Right atrium auricular region (tissue), 2 donors: ENCODE data around the gene YAP1. TPM values are rescaled to one million over a fixed set of nuclear protein-coding genes. Genes with fewer than 3 reads are reported as not detected.

Experiments
- DNase-seq: peaks from one replicate; pipeline ENCODE4 v3.0.0-alpha.2; 2019; ENCODE audit warnings: low spot score
- H3K27ac ChIP-seq, 2 donors: fragments of 200-600 bp; sonication (generic); 1 replicate in 1 of 2; 2 replicates in 1 of 2; pipeline ENCODE4 v1.5.1; 2016 to 2019
- H3K27me3 ChIP-seq, 2 donors: fragments of 200-600 bp; sonication (generic); one replicate each; pipeline versions ENCODE4 v1.5.1 to v1.6.0; 2017 to 2019
- H3K36me3 ChIP-seq: fragments of 200-600 bp; sonication (generic); one replicate; pipeline ENCODE4 v1.5.1; 2016
- H3K4me1 ChIP-seq, 2 donors: fragments of 200-600 bp; sonication (generic); one replicate each; pipeline versions ENCODE4 v1.5.1 to v1.6.0; 2017 to 2019
- H3K4me3 ChIP-seq, 2 donors: fragments of 200-600 bp; sonication (generic); 1 replicate in 1 of 2; 2 replicates in 1 of 2; pipeline ENCODE4 v1.5.1; 2017 to 2019; ENCODE audit warnings: mild to moderate bottlenecking in 1 of 2, moderate library complexity in 1 of 2
- H3K9me3 ChIP-seq, 2 donors: fragments of 200-600 bp; sonication (generic); one replicate each; pipeline ENCODE4 v1.5.1; 2019
- CTCF ChIP-seq, 2 donors: fragments of 200-600 bp; sonication (generic); IDR thresholded peaks; one replicate each; pipeline ENCODE4 v1.5.1; 2019; ENCODE audit warnings: antibody characterized with exemption in 2 of 2
- total RNA-seq, 2 donors: library from RNA; depleted of rRNA; stranded (reverse); fragments of >200 nt; gene quantifications; one replicate each; pipeline ENCODE4 v1.1.0, GENCODE V29; 2016

Gene YAP1
- total RNA-seq, 2 donors from 2014 or later, result 85.0 to 135 TPM

- no peak overlapping the region for H3K27ac ChIP-seq
- no peaks in the 10 kb centered on the region for H3K27me3 ChIP-seq
- peaks cover 0 to 6% of the 10 kb centered on the region in 2 donors for H3K4me1 ChIP-seq
- DNase-seq, result no peak
- no peak for TF ChIP-seq CTCF (IDR thresholded peaks at IDR 0.05)
- H3K36me3 ChIP-seq, result peaks cover 45% of the 10 kb centered on the region
- no peak overlapping the region for H3K4me3 ChIP-seq
- no peaks in the 10 kb centered on the region for H3K9me3 ChIP-seq
Observed at GRCh38 chr11:102229510-102230123, 119.4 kb downstream of the YAP1 start.

GRCh38 chr11:102230186-102230585 is 119.9 kb downstream of the YAP1 start:
- DNase-seq, result no peak
- Histone ChIP-seq H3K27ac (no peak overlapping the region), H3K4me3 (no peak overlapping the region), H3K36me3 (peaks cover 39% of the 10 kb centered on the region), H3K9me3 (no peaks in the 10 kb centered on the region), H3K4me1 (peaks cover 0 to 6% of the 10 kb centered on the region in 2 donors), H3K27me3 (no peaks in the 10 kb centered on the region)
- no peak for TF ChIP-seq CTCF (IDR thresholded peaks at IDR 0.05)

GRCh38 chr11:102230911-102231310 is 120.7 kb downstream of the YAP1 start:
- Histone ChIP-seq H3K9me3 (no peaks in the 10 kb centered on the region), H3K27ac (no peak overlapping the region), H3K27me3 (no peaks in the 10 kb centered on the region), H3K4me1 (peaks cover 0 to 6% of the 10 kb centered on the region in 2 donors), H3K4me3 (no peak overlapping the region), H3K36me3 (peaks cover 37% of the 10 kb centered on the region)
- no peak for DNase-seq
- no peak for TF ChIP-seq CTCF (IDR thresholded peaks at IDR 0.05)

GRCh38 chr11:102234779-102235439 is 124.7 kb downstream of the YAP1 start:
- Histone ChIP-seq H3K4me3 (no peak overlapping the region), H3K9me3 (no peaks in the 10 kb centered on the region), H3K4me1 (no peaks in the 10 kb centered on the region), H3K36me3 (peaks cover 17% of the 10 kb centered on the region), H3K27ac (no peak overlapping the region), H3K27me3 (no peaks in the 10 kb centered on the region)
- TF ChIP-seq CTCF (IDR thresholded peaks at IDR 0.05), result no peak
- DNase-seq, result no peak

GRCh38 chr11:102237096-102237735 is 127.0 kb downstream of the YAP1 start:
- peaks cover 0 to 3% of the 10 kb centered on the region in 2 donors for H3K4me1 ChIP-seq
- DNase-seq, result no peak
- H3K9me3 ChIP-seq, result no peaks in the 10 kb centered on the region
- H3K27ac ChIP-seq, result no peak overlapping the region
- H3K36me3 ChIP-seq, result peaks cover 10% of the 10 kb centered on the region
- TF ChIP-seq CTCF (IDR thresholded peaks at IDR 0.05), result no peak
- no peaks in the 10 kb centered on the region for H3K27me3 ChIP-seq
- H3K4me3 ChIP-seq, result no peak overlapping the region
